GM08714 (cell line): ENCODE measurements around the gene ETV3.
A peak's percentile ranks its signal among the peaks of the same experiment; 100 is the strongest.

ENCODE experiments used
- H3K4me3 ChIP-seq: fragments of 200-500 bp; sonication (Bioruptor generic); 2 replicates; pipeline ENCODE4 v1.5.1; 2014; ENCODE audit warnings: mild to moderate bottlenecking, low read length, inconsistent platforms
- ZNF274 ChIP-seq: IDR thresholded peaks from 2 replicates; pipeline ENCODE4 v1.6.1; 2012; ENCODE audit warnings: mild to moderate bottlenecking, low read depth, low read length

Gene ETV3

DNA sequence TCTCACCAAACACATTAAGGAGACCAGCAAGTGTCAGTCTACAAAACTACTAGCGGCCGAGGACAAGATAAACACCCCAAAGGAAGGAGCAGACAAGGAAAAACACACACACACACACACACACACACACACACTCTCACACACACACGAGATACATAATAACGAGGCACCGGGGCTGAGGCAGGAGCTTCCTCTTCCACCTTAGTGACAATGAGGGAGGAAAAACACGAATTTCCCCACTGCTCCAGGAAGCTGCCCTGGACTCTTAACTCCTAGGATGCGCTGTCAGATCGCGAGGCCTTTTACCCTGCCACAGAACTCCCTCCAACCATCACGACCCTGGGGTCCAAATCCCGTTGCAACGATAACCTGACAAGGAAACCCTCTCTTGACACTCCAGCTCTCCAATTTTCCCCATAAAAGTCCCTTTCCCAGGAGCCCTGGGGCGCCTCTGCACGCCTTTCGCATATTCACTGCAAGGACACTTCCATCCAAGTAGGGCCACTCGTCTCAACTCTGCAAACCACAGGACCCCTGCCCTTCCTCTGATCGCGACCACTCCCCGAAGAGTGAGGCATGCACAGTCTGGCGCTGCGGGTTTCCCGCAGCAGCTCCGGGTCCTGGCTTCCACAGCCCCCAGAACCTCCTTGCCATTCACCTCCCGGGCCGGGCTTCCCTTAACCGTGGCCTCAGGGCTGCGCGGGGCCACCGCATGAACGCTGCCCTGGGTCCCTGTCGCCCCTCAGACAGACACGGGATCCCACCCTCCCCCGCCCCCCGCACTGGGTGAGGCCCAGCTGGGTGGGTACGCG is 581 bp downstream of the ETV3 start:
- H3K4me3 ChIP-seq: peak overlapping the region; percentile 86
- TF ChIP-seq ZNF274: no peak

DNA sequence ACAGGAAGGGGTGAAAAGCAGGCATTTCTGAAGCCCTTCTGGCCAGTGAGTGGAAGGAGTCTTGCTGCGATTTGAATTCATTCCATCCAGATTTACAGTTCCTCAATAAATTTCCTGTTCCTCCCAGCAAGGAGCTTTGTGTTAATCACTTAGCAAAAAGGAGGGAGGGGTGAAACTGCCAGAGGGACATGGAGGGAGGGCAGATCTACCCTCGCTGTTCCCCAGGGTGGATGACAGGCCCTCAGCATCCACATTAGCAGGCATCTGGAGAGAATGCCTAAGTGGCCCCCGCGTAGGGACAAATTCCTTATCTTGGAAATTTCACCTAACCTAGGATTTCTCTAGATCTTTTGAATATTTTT is 1.2 kb downstream of the ETV3 start:
- TF ChIP-seq ZNF274: no peak
- peak overlapping the region; percentile 86 for H3K4me3 ChIP-seq

DNA sequence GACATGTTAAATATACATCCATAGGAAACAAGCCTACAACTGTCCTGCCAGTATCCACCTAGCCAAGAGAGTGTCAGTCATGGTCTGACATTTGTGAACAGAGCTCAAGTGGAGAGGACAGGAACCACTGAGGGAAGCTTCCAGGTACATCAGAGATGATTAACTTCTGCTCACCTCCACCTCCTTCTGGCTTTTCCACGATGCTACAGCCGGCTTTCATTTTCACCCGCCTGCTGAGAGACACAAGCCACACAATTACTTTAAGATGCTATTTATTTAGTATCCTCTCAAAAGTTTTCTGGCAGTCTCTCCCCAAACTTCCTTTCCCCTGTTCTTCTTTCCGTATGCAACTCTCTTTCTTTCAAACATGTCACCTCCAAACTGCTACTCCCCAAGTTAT is 2.1 kb downstream of the ETV3 start:
- peak overlapping the region; percentile 86; the same call in 1 of the 2 replicates for H3K4me3 ChIP-seq

DNA sequence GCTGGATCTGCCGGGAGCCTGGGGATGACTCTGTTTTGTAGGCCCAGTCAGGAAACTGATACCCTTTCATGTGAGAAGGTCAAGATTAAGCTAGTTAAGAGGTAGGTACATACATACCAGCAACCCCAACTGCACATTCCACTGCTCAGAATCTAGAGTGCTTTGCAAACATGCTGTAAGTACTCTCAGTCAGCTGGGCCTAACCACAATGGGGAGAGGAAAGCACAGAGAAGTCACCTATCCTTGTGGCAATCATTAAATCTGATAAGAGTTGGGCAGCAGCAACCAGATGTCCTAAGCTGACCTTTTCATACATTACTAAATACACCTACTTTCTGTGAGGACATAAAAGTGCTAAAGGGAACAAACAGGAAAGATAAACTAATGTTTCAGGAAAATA is 2.5 kb downstream of the ETV3 start:
- H3K4me3 ChIP-seq: no peak overlapping the region
- TF ChIP-seq ZNF274: no peak

More for the DNA sequence above, 2.1 kb downstream of the ETV3 start:
- TF ChIP-seq ZNF274: no peak

DNA sequence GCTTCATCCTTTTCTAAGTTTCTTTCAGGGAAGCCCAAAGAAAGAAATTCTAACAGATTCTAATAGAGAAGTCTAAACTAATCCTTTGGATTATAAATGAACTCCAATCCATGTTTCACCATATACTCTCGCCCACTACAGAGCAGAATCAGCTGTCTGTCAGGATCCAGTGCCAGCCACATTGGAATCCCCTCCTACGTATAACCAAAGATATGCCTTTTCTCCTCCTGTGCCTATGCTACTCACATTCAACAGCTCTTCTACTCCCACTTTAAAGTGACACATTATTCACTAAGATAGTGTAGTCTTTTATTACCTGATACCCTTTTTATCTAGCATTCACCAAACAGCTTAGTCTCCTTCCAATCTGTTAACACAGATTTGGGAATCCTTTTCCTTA is 3.1 kb downstream of the ETV3 start:
- TF ChIP-seq ZNF274: no peak
- no peak overlapping the region for H3K4me3 ChIP-seq

DNA sequence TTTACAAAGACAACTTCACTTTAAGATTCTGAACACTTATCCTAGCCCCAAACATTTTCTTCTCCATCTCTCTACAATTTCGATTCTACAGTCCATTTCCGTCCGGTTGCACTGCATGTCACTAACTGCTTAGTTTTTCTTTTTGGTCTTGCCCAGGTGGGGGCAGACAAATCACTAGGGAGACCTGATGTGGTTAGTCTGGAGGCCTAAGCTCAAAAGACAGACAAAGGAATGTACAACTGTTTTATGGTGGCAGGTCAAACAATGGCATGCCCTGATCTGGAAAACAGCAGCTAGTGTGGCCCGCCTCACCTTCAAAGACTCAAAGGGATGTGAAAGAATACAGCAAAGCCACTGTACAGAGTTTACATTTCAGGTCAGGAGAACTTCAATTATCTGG is 3.8 kb downstream of the ETV3 start:
- TF ChIP-seq ZNF274: no peak
- no peak overlapping the region for H3K4me3 ChIP-seq

DNA sequence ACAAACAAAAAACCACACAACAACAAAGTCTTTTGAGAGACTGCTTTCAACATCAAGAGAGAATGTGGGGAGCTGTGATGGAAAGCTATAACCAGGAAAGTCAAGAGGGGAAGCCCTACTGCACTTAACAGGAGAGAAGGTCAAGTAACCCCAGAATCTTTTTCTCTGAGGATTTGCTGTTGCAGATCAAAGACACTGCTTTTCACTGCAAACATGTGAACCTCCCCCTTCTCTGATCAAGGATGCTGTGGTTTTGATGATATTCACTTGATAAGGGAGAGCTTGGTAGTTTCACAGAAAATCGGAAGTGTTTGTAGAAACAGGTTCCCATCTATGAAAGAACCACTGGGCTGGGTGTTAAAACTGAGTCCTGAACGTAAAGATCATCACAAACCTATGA is 4.8 kb downstream of the ETV3 start:
- TF ChIP-seq ZNF274: no peak
- no peak overlapping the region for H3K4me3 ChIP-seq

DNA sequence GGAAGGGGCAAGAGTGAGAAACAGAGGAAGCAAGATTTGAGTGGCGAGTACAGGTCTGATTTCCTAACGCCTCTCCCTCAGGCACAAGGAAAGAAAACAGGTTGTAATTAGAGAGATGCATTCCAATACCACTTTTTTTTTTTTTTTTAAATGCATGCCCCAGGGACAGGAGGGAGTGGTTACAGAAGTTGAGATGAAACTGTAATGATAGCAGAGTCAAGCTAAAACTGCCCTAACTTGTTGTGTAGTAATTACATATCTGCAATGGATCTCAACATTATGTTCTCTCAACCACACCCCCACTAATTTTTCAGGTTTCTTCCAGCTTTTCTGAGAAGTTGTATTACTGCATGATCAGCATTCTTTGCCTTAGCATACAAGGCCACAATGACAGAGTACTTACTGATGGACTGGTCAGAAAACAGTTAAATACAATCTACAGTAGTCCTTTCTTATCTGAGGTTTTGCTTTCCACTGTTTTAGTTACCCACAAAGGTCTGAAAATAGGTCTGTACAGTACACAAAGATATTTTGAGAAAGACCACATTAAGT is 5.5 kb downstream of the ETV3 start:
- TF ChIP-seq ZNF274: no peak
- no peak overlapping the region for H3K4me3 ChIP-seq

DNA sequence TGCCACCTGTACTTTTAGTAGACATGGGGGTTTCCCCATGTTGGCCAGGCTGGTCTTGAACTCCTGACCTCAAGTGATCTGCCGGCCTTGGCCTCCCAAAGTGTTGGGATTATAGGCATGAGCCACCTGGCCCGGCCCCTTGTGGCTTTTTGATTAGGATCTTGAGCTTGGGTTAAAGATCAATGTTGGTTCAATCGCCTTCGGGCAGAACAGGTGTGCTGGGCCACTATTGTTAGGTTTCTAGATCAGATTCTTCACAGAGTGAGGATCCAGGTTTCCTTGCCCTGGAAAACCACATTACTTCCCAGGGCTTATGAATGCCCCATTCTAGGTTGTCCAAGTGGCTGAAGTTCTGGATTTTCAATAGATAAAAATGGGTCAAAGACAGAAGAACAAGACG is 6.1 kb downstream of the ETV3 start:
- no peak for TF ChIP-seq ZNF274

DNA sequence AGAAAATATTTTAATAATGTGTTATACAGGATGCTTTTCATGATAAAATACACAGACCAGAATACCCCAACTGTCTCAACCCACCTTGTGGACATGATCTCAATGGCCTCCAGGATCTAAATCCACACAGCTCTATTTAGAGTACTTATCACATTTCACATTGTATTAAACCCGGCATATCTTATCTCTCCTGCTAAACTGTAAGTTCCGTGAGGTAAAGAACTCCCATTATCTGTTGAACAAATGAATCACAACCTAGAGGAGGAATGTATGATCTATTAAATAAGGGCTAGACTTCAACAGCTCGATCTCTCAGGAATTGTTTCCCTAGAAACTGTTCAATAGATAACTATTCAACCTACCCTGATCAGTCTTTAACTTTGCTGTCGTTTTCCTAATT is 6.9 kb downstream of the ETV3 start:
- no peak for TF ChIP-seq ZNF274

More for the DNA sequence above, 6.1 kb downstream of the ETV3 start:
- no peak overlapping the region for H3K4me3 ChIP-seq

DNA sequence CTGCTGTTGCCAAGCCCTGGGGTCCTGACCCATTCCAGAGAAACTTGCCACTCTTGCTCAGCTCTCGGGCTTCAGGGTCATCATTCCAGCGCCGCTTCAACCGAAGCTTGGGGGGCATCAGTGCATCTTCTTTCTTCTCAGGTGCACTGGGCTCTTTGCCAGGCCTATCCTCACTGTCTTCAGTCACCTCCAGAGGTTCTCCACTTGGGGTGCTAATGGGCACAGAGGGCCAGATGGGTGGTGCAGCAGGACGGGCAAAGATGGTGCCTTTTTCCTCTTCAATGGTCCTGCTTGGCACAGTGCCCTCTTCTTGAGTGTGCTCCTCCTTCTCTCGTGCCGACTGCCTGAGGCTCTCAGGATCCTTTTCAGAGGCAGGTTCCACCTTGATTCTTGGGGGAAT is 13.3 kb downstream of the ETV3 start:
- TF ChIP-seq ZNF274: no peak
- no peak overlapping the region for H3K4me3 ChIP-seq

More for the DNA sequence above, 6.9 kb downstream of the ETV3 start:
- H3K4me3 ChIP-seq: no peak overlapping the region

DNA sequence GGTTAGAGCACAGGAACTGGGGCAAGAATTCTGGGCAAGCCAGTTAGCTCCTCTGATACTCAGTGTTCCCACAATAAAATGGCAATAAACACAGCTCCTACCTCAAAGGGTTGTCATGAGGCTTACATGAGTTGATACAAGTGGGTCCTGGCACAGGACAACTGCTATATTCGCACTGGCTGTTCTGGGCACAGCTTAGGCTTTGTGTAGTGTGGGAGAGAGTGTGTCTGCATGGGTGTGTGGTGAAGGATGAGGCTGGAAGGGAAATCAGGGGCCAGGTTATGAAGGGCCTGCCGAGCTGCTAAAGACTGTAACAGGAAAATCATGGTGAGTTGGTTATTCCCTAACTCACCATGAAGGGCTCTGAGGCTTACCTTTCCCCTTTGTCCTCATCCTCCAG is 18.7 kb downstream of the ETV3 start:
- H3K4me3 ChIP-seq: no peak overlapping the region
- TF ChIP-seq ZNF274: no peak

DNA sequence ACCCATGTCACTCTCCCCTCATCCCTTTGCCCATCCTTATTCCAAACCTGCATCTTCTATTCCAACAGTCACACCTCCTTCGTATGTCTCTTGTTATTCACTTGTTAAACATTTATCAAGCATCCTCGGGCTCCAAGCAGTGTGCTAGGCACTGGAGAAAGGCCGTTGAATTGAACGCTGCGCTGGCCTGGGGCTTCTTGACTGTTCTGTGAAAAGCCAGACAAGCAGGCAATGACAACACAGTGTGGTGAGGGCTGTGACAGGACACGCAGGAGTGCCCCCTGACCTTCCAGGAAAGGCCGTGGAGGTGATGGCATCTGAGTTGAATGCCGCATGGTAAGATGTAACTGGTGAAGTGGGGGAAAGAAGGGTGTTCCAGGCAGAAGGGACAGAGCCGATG is 19.2 kb downstream of the ETV3 start:
- no peak for TF ChIP-seq ZNF274
- no peak overlapping the region for H3K4me3 ChIP-seq

DNA sequence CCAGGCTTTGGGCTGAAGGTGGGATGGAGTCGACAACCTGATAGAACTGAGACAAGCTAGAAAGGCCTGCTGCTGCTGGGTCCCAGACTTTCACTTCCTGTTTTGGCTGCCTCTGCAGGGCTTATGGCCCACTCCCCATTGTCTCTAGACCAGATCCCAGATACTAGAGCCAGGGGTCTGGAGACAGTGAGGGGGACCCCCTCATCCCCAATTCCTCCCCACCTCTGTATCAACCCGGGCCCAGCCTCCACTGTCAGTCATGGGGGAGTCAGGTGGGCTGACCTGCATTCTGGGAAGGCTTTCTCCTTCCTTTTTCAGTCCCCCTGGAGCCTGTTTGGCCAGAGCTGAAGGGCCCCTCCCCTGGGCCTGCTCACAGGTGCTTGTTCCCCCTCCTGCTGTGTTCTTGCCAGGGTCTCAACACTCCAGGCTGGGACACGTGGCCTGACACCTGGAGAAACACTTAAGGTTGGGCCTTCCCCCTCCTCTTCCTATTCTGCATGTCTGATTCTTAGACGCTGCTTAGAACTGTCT is 20.6 kb downstream of the ETV3 start:
- TF ChIP-seq ZNF274: no peak
- no peak overlapping the region for H3K4me3 ChIP-seq

DNA sequence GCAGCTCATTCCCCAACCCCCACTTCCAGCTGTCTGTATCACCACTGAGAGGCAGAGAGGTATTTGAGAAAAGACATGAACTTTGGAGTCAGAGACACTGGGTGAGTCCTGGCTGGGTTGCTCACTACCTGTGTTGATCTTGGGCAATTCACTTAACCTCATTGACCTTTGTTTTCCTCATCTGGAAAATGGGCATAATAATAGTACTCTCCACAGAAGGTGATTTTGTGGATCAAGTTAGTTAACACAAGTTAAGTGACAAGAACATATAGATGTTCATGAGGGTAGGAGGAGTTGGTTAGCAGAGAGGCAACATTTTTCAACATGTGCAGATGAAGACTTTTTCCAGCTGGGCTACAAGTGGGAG is 21.5 kb downstream of the ETV3 start:
- TF ChIP-seq ZNF274: no peak
- H3K4me3 ChIP-seq: no peak overlapping the region

DNA sequence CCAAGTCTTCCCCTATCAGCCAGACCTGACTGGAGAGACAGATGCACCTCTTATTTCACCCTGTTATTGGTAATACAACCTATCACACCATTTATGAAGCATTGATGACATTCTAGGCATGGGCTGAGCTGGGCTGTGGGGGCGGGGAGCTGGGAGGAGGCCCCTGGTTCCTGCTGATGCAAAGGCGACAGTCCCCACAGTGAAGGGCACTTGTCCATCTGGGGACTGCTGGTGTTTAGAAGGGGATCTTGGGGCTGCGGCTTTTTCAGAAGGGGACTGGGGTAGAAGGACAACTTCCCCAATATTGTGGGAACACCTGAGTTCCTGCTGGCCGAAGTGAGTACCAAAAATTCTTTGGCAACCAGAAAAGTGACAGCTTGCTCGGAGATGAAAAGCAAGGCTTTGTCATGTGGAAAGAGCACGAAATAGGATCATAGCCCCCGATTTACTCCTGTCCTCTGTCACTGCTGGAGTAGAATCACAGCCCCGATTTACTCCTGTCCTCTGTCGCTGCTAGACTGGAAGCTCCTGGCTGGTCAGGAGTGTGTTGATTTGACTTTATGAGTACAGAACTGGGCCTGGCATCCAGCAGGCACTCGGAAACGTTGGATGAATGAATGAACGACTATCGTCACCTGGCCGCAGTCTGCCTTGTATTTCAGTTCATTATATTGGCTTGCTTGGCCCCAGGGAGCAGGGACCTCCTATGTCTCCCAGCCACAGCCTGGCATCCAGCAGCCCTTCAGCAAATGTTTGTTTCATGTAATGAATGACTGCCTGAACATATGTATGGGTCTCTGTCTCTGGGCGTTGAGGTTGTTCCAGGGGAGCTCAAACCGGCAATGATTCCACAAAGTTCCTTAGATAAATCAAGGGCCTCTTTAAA is 22.1 kb downstream of the ETV3 start:
- H3K4me3 ChIP-seq: no peak overlapping the region

More for the DNA sequence above, 22.1 kb downstream of the ETV3 start:
- TF ChIP-seq ZNF274: no peak
